DND-41 (cell line): ENCODE data around the gene SLX1B.
"Not testable (repeated sequence)": the region's sequence is repeated elsewhere in the genome, so short reads cannot be mapped to it uniquely, and the experiment has no call there.

Experiments used
- EZH2 ChIP-seq: IDR thresholded peaks from 3 replicates; pipeline ENCODE4 v1.6.1; 2012; ENCODE audit warnings: borderline replicate concordance, low read depth, mild to moderate bottlenecking, moderate library complexity, low read length, inconsistent platforms; ENCODE audit not compliant: severe bottlenecking
- TF ChIP-seq, protein P1 (sequence below): IDR thresholded peaks from 2 replicates; pipeline ENCODE4 v1.5.1; 2012; ENCODE audit warnings: borderline replicate concordance, low read length, moderate library complexity, mild to moderate bottlenecking; ENCODE audit not compliant: poor library complexity, severe bottlenecking; ENCODE audit errors: extremely low read depth

DNA sequence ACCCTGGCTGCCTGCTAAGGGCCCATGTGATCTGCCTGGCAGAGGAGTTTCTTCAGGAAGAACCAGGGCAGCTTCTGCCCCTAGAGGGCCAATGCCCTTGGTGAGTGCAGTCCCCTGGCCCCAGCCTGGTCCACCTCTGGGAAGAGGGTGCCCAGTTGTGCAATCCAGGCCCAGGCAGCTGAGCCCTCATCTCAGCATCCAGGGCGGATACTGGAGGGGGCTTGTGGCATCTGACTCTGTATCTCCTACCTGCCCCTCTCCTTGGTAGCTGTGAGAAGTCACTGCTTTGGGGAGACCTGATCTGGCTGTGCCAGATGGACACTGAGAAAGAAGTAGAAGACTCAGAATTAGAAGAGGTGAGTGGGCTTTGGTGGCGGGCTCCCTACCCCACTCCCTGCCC, 3.3 kb downstream of the SLX1B start:
- TF ChIP-seq, protein P1, sequence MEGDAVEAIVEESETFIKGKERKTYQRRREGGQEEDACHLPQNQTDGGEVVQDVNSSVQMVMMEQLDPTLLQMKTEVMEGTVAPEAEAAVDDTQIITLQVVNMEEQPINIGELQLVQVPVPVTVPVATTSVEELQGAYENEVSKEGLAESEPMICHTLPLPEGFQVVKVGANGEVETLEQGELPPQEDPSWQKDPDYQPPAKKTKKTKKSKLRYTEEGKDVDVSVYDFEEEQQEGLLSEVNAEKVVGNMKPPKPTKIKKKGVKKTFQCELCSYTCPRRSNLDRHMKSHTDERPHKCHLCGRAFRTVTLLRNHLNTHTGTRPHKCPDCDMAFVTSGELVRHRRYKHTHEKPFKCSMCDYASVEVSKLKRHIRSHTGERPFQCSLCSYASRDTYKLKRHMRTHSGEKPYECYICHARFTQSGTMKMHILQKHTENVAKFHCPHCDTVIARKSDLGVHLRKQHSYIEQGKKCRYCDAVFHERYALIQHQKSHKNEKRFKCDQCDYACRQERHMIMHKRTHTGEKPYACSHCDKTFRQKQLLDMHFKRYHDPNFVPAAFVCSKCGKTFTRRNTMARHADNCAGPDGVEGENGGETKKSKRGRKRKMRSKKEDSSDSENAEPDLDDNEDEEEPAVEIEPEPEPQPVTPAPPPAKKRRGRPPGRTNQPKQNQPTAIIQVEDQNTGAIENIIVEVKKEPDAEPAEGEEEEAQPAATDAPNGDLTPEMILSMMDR: not testable (repeated sequence)
- TF ChIP-seq EZH2: not testable (repeated sequence)
